ENCODE data around the gene CHAT. TPM values are rescaled to one million over a fixed set of nuclear protein-coding genes. Genes with fewer than 3 reads are reported as not detected.
A peak's percentile ranks its signal among the peaks of the same experiment; 100 is the strongest.

Gene CHAT
- total and polyA plus RNA-seq, 4 experiments from 2014 or later, result not detected

GRCh38 chr10:49575489-49576072 is 38.3 kb upstream of the CHAT start:
- CTCF ChIA-PET (ENCODE audit: partially characterized antibody), result interaction anchor here (1.7 kb wide), 1 partner anchor 18 kb away, joined by 5 read pairs; no protein-coding TSS in a partner anchor
- intact Hi-C loops (cut with micrococcal nuclease), result no loop called here
- Histone ChIP-seq H3K4me3 (ENCODE audit: low read length in 2 of 2) (no peak overlapping the region), H3K4me1 (ENCODE audit: insufficient read depth, low read length) (no peaks in the 10 kb centered on the region), H3K9me3 (ENCODE audit: control insufficient read depth in 1 of 2, low read length in 2 of 2) (no peaks in the 10 kb centered on the region), H3K36me3 (ENCODE audit: insufficient read depth, low read length) (no peaks in the 10 kb centered on the region), H3K27me3 (ENCODE audit: insufficient read depth, low read length) (no peaks in the 10 kb centered on the region), H3K27ac (ENCODE audit: low read depth, low read length) (no peak overlapping the region)
- peaks cover 9 to 16% of the 10 kb centered on the region in 2 donors for H3K27me3 Mint-ChIP-seq
- no peaks in the 10 kb centered on the region for H3K36me3 Mint-ChIP-seq
- peaks cover 0 to 2% (median 0%) of the 10 kb centered on the region in 8 donors for H3K9me3 Mint-ChIP-seq
- POLR2A ChIA-PET (ENCODE audit: partially characterized antibody), result no interaction called here
- peaks cover 0 to 3% (median 2%) of the 10 kb centered on the region in 4 donors for H3K4me1 Mint-ChIP-seq
- no peak for DNase-seq
- H3K27ac Mint-ChIP-seq, result no peak overlapping the region
- peak overlapping the region in 1 of 8 donors; percentile 45 for H3K4me3 Mint-ChIP-seq

DNA sequence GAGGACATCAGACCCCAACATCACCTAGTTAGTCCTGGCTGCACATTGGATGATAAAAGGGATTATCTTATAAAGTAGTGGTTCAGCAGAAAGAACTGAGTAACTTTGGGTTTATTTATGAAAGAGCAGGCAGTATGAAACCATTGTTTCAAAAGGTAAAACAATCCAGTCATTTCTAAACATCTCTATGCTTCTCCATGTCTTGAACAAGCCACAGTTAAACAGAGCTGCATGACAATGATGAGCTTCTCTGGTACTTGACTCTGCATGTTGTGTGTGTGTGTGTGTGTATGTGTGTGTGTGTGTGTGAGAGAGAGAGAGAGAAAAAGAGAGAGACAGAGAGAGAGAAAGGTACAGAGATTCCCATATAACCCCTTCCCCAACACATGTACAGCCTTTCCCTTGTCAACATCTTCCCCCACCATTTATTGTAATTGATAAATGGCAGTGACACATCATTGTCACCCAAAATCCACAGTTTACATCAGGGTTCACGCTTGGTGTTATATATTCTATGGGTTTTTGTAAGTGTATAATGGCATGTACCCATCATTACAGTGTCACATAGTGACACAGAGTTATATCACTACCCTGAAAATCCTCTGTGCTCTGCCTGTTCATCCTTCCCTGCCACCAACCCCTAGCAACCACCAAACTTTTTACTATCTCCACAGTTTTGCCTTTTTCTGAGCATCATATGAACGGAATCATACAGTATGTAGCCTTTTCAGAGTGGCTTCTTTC is 36.5 kb upstream of the CHAT start:
- Mint-ChIP-seq H3K4me1 (peaks cover 0 to 5% (median 2%) of the 10 kb centered on the region in 4 donors), H3K9me3 (peaks cover 0 to 2% (median 0%) of the 10 kb centered on the region in 8 donors), H3K36me3 (no peaks in the 10 kb centered on the region), H3K27ac (no peak overlapping the region), H3K27me3 (peaks cover 6 to 14% of the 10 kb centered on the region in 2 donors), H3K4me3 (no peak overlapping the region)
- Histone ChIP-seq H3K4me1 (ENCODE audit: insufficient read depth, low read length) (no peaks in the 10 kb centered on the region), H3K36me3 (ENCODE audit: insufficient read depth, low read length) (no peaks in the 10 kb centered on the region), H3K27ac (ENCODE audit: low read depth, low read length) (no peak overlapping the region), H3K9me3 (ENCODE audit: control insufficient read depth in 1 of 2, low read length in 2 of 2) (no peaks in the 10 kb centered on the region), H3K27me3 (ENCODE audit: insufficient read depth, low read length) (no peaks in the 10 kb centered on the region), H3K4me3 (ENCODE audit: low read length in 2 of 2) (no peak overlapping the region)
- intact Hi-C loops (cut with micrococcal nuclease), result no loop called here
- DNase-seq, result no peak
- CTCF ChIA-PET (ENCODE audit: partially characterized antibody), result interaction anchor here (1.2 kb wide), 1 partner anchor 15 kb away, joined by 3 read pairs; no protein-coding TSS in a partner anchor
- POLR2A ChIA-PET (ENCODE audit: partially characterized antibody), result no interaction called here

GRCh38 chr10:49578392-49578791 is 35.4 kb upstream of the CHAT start:
- intact Hi-C loops (cut with micrococcal nuclease), result no loop called here
- CTCF ChIA-PET (ENCODE audit: partially characterized antibody), result interaction anchor here (1.2 kb wide), 1 partner anchor 14 kb away, joined by 3 read pairs; no protein-coding TSS in a partner anchor
- Mint-ChIP-seq H3K9me3 (peaks cover 0 to 2% (median 0%) of the 10 kb centered on the region in 8 donors), H3K36me3 (no peaks in the 10 kb centered on the region), H3K27me3 (peaks cover 6 to 18% of the 10 kb centered on the region in 2 donors), H3K4me3 (no peak overlapping the region), H3K27ac (no peak overlapping the region), H3K4me1 (peaks cover 0 to 3% (median 0%) of the 10 kb centered on the region in 4 donors)
- H3K36me3 ChIP-seq (ENCODE audit: insufficient read depth, low read length), result no peaks in the 10 kb centered on the region
- H3K4me3 ChIP-seq (ENCODE audit: low read length in 2 of 2), result no peak overlapping the region
- H3K27me3 ChIP-seq (ENCODE audit: insufficient read depth, low read length), result no peaks in the 10 kb centered on the region
- no peak for DNase-seq
- POLR2A ChIA-PET (ENCODE audit: partially characterized antibody), result no interaction called here
- H3K4me1 ChIP-seq (ENCODE audit: insufficient read depth, low read length), result no peaks in the 10 kb centered on the region
- H3K27ac ChIP-seq (ENCODE audit: low read depth, low read length), result no peak overlapping the region
- H3K9me3 ChIP-seq (ENCODE audit: control insufficient read depth in 1 of 2, low read length in 2 of 2), result no peaks in the 10 kb centered on the region

DNA sequence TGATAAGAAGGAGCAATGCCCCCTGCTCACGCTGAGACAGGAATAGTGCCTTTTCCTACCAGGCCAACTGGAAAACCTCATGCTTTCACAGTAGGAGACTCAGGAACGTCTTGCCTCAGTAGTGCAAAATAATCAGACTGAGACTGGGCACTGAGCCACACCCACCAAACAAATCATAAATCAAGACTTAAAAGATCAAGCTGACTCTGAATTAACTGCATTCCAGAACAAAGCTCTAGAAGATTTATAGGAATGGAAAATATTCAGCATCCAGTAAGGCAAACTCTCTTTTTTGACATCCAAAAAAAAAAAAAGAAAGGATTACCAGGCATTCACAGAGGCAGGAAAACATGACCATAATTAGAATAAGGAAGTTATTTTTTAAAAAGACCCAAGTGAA is 34.2 kb upstream of the CHAT start:
- H3K9me3 Mint-ChIP-seq, result peaks cover 0 to 3% (median 0%) of the 10 kb centered on the region in 8 donors
- Histone ChIP-seq H3K4me1 (ENCODE audit: insufficient read depth, low read length) (no peaks in the 10 kb centered on the region), H3K4me3 (ENCODE audit: low read length in 2 of 2) (no peak overlapping the region), H3K9me3 (ENCODE audit: control insufficient read depth in 1 of 2, low read length in 2 of 2) (no peaks in the 10 kb centered on the region), H3K27ac (ENCODE audit: low read depth, low read length) (no peak overlapping the region), H3K36me3 (ENCODE audit: insufficient read depth, low read length) (no peaks in the 10 kb centered on the region), H3K27me3 (ENCODE audit: insufficient read depth, low read length) (no peaks in the 10 kb centered on the region)
- ChIA-PET POLR2A (ENCODE audit: partially characterized antibody) (no interaction called here), CTCF (ENCODE audit: partially characterized antibody) (no interaction called here)
- H3K36me3 Mint-ChIP-seq, result no peaks in the 10 kb centered on the region
- H3K27me3 Mint-ChIP-seq, result peaks cover 11 to 22% of the 10 kb centered on the region in 2 donors
- intact Hi-C loops (cut with micrococcal nuclease), result no loop called here
- no peak for DNase-seq
- peaks cover 0 to 3% (median 0%) of the 10 kb centered on the region in 4 donors for H3K4me1 Mint-ChIP-seq
- no peak overlapping the region for H3K27ac Mint-ChIP-seq
- no peak overlapping the region for H3K4me3 Mint-ChIP-seq

GRCh38 chr10:49585387-49585786 is 28.4 kb upstream of the CHAT start:
- intact Hi-C loops (cut with micrococcal nuclease), result no loop called here

GRCh38 chr10:49587981-49588380 is 25.9 kb upstream of the CHAT start:
- no peak overlapping the region for H3K27ac ChIP-seq (ENCODE audit: low read depth, low read length)
- H3K4me1 ChIP-seq (ENCODE audit: insufficient read depth, low read length), result no peaks in the 10 kb centered on the region
- Mint-ChIP-seq H3K9me3 (peaks cover 0 to 7% (median 3%) of the 10 kb centered on the region in 8 donors), H3K36me3 (no peaks in the 10 kb centered on the region), H3K4me1 (peaks cover 0 to under 1% (median 0%) of the 10 kb centered on the region in 4 donors), H3K27me3 (peaks cover 15 to 24% of the 10 kb centered on the region in 2 donors), H3K27ac (no peak overlapping the region), H3K4me3 (no peak overlapping the region)
- H3K9me3 ChIP-seq (ENCODE audit: control insufficient read depth in 1 of 2, low read length in 2 of 2), result no peaks in the 10 kb centered on the region
- intact Hi-C loops (cut with micrococcal nuclease), result no loop called here
- no peaks in the 10 kb centered on the region for H3K27me3 ChIP-seq (ENCODE audit: insufficient read depth, low read length)
- H3K36me3 ChIP-seq (ENCODE audit: insufficient read depth, low read length), result no peaks in the 10 kb centered on the region
- CTCF ChIA-PET (ENCODE audit: partially characterized antibody), result no interaction called here
- POLR2A ChIA-PET (ENCODE audit: partially characterized antibody), result no interaction called here
- DNase-seq, result no peak
- H3K4me3 ChIP-seq (ENCODE audit: low read length in 2 of 2), result no peak overlapping the region

More at GRCh38 chr10:49585387-49585786, 28.4 kb upstream of the CHAT start:
- DNase-seq, result no peak
- H3K36me3 Mint-ChIP-seq, result no peaks in the 10 kb centered on the region
- ChIA-PET CTCF (ENCODE audit: partially characterized antibody) (no interaction called here), POLR2A (ENCODE audit: partially characterized antibody) (no interaction called here)
- H3K4me3 ChIP-seq (ENCODE audit: low read length in 2 of 2), result no peak overlapping the region
- H3K4me1 Mint-ChIP-seq, result peaks cover 0 to 1% (median 0%) of the 10 kb centered on the region in 4 donors
- H3K36me3 ChIP-seq (ENCODE audit: insufficient read depth, low read length), result no peaks in the 10 kb centered on the region
- H3K27me3 Mint-ChIP-seq, result peaks cover 7 to 19% of the 10 kb centered on the region in 2 donors
- H3K9me3 ChIP-seq (ENCODE audit: control insufficient read depth in 1 of 2, low read length in 2 of 2), result no peaks in the 10 kb centered on the region
- H3K27ac Mint-ChIP-seq, result no peak overlapping the region
- H3K4me1 ChIP-seq (ENCODE audit: insufficient read depth, low read length), result no peaks in the 10 kb centered on the region
- H3K27me3 ChIP-seq (ENCODE audit: insufficient read depth, low read length), result no peaks in the 10 kb centered on the region
- no peak overlapping the region for H3K27ac ChIP-seq (ENCODE audit: low read depth, low read length)
- peaks cover 0 to 7% (median 3%) of the 10 kb centered on the region in 8 donors for H3K9me3 Mint-ChIP-seq
- no peak overlapping the region for H3K4me3 Mint-ChIP-seq
